ENCODE measurements around the gene SEL1L.
"Not testable (repeated sequence)": the region's sequence is repeated elsewhere in the genome, so short reads cannot be mapped to it uniquely, and the experiment has no call there.

Gene SEL1L

DNA sequence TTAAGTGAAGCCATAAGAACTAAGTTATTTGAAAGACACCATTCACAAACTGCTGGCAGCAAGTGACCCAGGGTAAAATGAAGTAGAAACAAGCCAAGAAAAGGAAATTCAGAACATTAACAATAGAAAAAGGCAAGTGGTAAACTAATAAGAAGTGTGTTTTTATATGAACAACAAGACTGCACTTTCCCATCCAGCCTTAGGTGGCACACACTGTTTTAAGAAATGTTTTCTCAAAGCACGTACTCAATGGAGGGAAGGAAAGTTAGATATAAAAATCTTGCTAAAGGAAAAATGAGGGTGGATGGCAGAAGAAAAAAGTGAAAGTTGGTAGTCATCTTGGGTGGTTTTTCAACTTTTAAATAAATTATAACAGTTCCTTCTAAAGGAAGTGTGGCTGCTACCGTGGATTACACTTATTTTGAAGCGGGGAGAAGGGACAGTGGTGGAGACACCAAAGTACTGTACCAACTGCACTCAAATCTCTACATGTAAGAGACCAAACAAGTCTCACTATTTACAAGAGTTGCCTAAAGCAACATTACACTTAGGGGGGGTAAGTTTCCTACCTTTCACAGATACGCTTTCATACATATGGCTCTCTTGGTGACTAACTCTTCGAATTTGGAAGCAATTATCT, 58.8 kb downstream of the SEL1L start:
- DNase-seq = no peak

- DNase-seq = no peak
Measured at GRCh38 chr14:81474148-81474492, 59.5 kb downstream of the SEL1L start.

DNA sequence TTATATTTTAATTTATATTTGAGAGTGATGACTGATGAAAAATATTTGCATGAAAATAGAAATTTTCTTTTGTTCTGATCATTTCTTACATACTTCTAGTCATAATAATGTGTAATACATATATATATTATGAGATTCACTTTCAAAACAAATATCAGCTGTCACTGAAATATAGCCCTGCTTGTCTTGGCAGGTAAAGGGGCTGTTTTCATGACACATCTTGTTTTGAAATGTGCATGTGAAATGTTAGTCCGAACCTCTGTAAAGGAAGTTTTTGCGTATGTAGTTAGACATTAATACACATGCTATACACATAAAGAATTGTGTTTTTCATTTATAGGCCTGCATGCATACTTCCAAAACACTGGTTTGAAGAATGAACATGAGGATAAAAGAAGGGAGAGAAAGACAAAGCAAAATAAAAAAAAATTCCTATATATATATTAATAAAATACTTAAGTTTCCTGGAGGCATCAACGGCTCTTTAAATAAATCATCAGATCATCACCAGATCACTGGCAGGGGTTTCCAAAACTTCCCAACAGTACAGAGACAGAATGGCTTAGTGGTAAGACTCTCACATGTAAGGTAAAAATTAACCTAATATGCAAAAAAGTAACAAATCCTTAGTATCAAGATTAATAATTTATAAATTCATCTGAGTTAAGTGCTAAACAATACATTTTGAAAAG, 60.1 kb downstream of the SEL1L start:
- DNase-seq = no peak

DNA sequence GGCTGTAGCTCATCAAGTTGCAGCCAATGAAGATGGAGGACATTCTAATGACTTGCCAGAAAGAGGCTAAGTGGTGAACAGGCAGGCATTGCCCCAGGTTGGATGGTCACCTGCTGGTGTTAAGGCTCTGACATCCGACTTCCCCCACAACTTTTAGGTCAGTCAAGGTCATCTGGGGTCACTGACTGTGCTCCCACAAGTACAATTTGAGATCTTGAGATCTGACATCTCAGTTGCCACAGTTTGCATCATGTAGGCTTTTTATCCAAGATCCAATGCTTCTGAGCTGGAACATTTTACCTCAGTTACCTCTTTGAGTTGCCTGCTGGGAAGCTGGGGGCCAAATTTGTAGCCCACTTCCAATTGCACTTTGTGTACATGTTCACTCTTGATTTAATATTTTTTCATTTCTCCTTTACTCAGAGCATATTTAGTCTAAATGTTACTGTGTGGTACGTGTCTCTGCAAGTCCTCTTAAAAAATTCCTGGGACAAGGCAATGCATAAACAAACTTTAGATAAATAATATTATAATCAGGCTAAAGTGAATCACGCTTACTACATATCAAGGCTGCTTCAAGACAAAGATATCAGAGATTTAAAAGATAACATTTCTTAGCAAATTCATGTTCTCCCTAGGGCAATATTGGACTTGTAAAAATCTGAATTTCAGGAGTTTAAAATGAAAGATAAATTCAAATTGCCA, 61.4 kb downstream of the SEL1L start:
- no peak for DNase-seq

DNA sequence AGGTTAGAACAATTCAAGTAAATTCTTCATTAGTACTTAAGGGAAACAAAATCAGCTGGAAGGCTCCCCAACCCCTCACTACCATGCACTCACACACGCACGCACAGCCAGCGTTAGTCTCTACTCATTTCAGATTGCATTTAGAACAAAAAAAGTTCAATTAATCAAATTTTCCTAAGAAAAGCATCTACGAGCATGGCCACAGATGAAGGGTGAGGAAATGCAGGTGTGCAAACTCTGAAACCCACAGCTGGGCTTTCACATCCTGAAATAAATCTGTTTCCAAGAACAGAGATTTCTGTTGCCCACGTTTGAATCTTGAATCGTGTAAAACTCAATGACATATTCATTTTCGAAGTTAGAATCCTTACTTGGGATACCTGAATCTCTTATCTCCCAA, 62.6 kb downstream of the SEL1L start:
- DNase-seq = no peak

DNA sequence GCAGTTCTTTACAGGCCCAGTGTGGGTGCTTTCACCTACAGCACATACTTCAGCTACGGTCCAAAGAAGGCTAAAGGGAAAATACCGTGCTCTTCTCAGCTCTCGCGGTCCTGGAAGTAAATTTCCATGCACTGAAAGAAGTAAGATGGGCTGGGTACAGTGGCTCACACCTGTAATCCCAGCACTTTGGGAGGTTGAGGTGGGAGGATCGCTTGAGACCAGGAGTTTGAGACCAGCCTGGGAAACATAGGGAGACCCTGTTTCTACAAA, 63.2 kb downstream of the SEL1L start:
- DNase-seq = not testable (repeated sequence)

GRCh38 chr14:81466854-81467253, 66.8 kb downstream of the SEL1L start:
- DNase-seq = no peak

DNA sequence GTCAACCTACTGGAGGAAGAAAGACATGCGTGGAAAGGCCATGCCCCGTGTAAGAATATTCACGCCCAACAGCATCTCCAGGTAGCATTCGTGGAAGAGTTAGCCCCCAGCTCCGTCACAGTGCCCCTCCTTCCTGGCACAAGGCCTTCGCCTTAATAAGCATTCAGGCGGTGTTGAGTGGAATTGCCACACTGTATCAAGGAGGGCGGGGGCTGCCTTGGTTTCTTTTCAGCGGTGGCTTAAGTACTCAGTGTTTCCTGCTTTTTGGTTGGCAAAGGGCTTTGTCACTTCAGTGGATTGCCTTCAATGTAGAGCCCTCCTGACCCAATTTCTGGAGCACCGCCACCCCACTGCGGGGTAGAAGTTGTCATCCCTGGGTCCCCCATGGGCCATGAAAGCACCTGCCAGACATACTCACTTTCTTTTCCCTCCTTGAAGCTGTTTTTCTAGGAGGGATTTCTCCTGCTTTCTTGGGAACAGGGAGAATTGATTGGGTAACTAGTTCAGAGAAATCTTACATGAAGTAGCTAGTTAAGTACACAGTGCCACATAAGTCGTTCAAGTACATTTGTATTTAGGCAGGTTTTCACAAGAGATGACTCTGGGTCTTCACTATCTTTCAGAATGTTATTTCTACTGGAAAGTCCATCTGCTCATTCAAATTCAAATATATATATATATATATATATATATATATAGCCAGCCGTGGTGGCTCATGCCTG, 68.0 kb downstream of the SEL1L start:
- DNase-seq = no peak

- DNase-seq = not testable (repeated sequence)
Measured at GRCh38 chr14:81465003-81465392, 68.7 kb downstream of the SEL1L start.

GRCh38 chr14:81464253-81465002, 69.2 kb downstream of the SEL1L start:
- peak; percentile 75 for DNase-seq

DNA sequence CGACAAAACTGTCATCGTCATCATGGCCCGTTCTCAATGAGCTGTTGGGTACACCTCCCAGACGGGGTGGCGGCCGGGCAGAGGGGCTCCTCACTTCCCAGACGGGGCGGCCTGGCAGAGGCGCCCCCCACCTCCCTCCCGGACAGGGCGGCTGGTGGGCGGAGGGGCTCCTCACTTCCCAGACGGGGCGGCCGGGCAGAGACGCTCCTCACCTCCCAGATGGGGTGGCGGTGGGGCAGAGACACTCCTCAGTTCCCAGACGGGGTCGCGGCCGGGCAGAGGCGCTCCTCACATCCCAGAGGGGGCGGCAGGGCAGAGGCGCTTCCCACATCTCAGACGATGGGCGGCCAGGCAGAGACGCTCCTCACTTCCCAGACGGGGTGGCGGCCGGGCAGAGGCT, 71.3 kb downstream of the SEL1L start:
- DNase-seq = not testable (repeated sequence)

DNA sequence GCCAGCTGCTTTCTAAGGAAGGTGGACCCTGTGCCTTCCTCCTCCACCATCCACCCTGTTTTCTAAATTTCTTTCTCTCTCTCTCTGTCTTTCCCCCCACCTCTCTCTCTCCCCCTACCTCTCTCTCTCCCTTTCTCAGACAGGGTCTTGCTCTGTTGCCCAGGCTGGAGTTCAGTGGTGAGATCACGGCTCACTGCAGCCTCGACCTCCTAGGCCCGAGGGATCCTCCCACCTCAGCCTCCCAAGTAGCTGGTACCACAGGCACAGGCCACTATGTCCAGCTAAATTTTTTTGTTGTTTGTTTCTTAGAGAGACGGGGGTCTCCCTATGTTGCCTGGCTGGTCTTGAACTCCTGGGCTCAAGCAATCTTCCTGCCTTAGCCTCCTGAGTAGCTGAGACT, 73.7 kb downstream of the SEL1L start:
- no peak for DNase-seq

DNA sequence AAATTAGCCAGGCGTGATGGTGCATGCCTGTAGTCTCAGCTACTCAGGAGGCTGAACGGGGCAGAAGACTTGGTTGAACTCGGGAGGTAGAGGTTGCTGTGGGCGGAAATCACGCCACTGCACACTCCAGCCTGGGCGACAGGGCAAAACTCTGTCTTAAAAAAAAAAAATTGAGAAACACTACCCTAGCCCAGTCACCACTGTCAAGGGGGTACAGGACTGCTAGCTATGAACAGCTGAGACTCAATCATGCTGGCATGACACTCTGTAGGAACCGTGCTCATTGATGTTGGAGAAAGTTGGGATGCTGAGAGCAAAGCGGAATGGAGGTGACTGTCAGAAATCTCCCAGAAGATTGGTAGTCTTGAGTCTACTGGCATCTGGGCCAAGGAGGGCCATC, 75.3 kb downstream of the SEL1L start:
- DNase-seq = no peak

DNA sequence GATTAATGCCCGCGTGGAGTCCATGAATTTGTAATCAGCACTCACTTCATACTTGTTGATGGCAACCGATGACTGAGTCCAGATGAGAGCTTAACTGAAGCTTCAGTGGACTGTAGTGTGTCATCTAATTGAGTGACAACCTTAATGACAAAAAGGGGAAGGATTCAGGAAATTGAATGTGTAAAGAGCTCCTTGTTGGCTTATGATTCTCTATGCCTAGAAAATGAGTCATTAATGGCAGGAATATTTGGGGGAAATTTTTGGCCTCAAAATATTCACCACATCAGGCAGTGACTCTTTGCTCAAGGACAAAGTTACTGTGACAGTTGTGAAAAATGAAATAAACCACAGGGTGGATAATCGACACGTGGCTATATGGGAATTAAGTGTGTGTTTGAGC, 78.3 kb downstream of the SEL1L start:
- DNase-seq = no peak

DNA sequence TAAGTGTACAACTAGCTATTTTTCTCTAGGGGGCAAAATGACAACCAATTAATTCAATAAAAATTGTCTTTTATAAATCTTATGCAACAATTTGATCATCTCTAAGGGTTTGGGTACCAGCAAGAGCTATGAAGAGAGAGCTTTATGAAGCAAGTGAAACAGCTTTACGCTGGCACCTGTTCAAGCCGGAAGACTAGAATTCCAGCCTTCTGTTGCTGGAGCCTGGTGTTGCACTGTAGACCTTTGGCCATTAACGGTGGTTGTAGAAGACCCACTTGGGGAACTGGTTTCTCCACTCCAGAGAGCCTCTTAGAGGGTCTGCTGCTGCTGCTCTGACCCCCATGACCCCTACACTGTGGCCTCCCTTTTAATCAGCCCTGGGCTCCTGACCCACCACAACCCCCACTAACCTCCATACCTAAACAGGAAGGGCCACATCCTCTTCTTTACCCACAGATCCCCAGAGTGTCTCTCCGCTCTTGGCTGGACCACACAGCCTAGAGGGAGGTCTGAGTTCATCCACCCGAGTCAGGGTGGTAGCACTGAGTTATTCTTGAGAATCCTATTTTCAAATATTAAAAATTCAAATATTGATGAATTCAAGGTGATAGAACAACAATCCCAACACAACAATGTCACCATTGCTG, 79.0 kb downstream of the SEL1L start:
- DNase-seq = no peak

- peak; percentile 35 for DNase-seq
Measured at GRCh38 chr14:81453166-81453766, 80.4 kb downstream of the SEL1L start.

DNA sequence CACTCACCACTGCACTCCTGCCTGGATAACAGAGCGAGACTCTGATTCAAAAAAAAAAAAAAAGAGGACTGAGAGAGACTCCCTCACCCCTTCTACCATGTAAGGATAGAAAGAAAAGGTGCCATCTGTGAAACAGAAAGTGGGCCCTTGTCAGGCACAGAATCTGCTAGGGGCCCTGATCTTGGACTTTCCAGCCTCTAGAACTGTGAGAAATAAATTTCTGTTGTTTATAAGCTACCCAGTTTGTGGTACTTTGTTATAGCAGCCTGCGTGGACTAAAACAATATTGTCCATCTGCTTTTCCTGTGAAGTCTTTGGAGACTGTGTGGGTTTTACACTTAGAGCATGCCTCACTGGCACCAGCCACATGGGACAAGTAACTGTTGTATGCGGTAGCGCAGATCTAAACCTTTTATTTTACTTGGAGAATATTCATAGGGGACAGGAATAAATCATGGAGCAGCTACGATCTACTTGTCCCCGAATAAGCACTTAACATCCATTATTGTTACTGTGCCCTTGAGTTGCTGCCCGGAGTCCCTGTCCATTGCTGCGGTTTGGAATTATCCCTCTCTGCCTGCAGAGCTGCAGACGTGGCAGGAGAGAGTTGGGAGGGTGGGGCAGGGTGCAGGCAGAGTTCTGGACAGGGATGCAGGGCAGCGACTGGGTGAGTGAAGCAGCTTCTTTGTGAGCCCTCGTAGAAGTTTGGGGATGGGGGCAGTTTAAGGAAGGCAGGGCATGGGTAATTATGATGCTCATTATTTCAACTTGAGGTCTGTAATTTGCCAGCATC, 81.1 kb downstream of the SEL1L start:
- DNase-seq = no peak

GRCh38 chr14:81450976-81451375, 82.7 kb downstream of the SEL1L start:
- DNase-seq = no peak

DNA sequence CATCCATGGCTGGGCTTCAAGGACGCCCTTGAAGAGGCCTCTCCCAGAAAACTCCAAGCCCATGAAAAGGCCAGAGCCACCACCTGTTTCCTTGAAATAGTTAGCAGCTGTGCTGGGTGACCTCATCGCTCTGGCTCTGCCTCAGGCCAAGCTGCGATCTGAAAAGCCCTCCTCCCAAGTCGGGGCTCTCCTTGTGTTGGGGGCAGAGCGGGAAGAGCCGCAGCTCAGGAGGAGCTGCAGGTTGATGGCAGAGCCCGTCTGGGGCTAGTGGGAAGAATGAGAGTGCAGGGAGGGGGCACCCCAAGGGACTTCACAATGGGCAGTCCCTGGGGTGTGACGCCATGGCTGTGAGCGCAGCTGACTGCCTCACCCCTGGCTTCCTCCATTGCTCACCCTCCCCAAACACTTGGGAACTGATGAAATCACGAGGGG, 83.5 kb downstream of the SEL1L start:
- DNase-seq = peak; percentile 31

GRCh38 chr14:81449576-81449975, 84.1 kb downstream of the SEL1L start:
- DNase-seq = no peak

DNA sequence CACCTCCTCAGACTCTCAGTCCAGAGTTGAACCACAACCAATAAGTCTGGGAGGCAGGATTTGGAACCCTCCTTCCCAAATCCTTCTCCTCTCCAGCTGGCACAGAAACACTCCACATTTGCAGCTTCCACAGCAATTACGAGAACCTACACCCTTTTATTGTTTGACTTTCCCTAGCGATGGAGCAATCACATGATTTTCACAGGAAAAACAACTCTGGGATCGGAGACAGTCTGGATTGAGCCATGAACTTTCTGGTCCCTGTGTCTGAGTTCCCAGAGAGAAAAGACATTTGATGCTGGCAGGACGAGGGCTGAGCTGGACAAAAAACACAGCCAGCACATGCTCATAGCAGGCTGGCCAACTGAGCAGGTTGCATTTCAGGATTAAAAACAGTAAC, 84.5 kb downstream of the SEL1L start:
- DNase-seq = no peak

All from right kidney (tissue), 1 donor.